Gastroesophageal sphincter (tissue), 4 donors: ENCODE measurements around the gene KCNIP4. TPM values are rescaled to one million over a fixed set of nuclear protein-coding genes. Genes with fewer than 3 reads are reported as not detected.

ENCODE experiments used
- ATAC-seq: fragments of 150-250 bp; one replicate; pipeline ENCODE4 v1.9.1; 2016; ENCODE audit warnings: mild to moderate bottlenecking, moderate library complexity
- H3K27ac ChIP-seq, 4 donors: fragments of 200-600 bp; sonication (generic) in 3 of 4; 1 replicate in 3 of 4; 2 replicates in 1 of 4; pipeline ENCODE4 v1.5.1; 2016 to 2019
- H3K27me3 ChIP-seq: fragments of 200-600 bp; sonication (generic); one replicate; pipeline ENCODE4 v1.5.1; 2019
- H3K36me3 ChIP-seq, 2 donors: fragments of 200-600 bp; sonication (generic); one replicate each; pipeline ENCODE4 v1.5.1; 2019; ENCODE audit warnings: control low read depth in 1 of 2
- H3K4me1 ChIP-seq, 3 donors: fragments of 200-600 bp; sonication (generic); 1 replicate in 2 of 3; 2 replicates in 1 of 3; pipeline ENCODE4 v1.5.1; 2016 to 2019; ENCODE audit warnings: control low read depth in 2 of 3
- H3K4me3 ChIP-seq, 2 donors: fragments of 200-600 bp; sonication (generic); one replicate each; pipeline ENCODE4 v1.5.1; 2019; ENCODE audit warnings: mild to moderate bottlenecking in 1 of 2, moderate library complexity in 1 of 2
- H3K9me3 ChIP-seq, 3 donors: fragments of 200-600 bp; sonication (generic); one replicate each; pipeline ENCODE4 v1.5.1; 2017 to 2019; ENCODE audit warnings: control low read depth in 2 of 3
- EP300 ChIP-seq: sonication (generic); formaldehyde crosslinking; IDR thresholded peaks from one replicate; pipeline ENCODE4 v1.6.1; 2017; ENCODE audit warnings: antibody characterized with exemption, mild to moderate bottlenecking
- POLR2A ChIP-seq, 2 donors: fragments of 450-650 bp; IDR thresholded peaks; one replicate each; pipeline ENCODE4 v1.6.1; 2017; ENCODE audit warnings: antibody characterized with exemption in 2 of 2, mild to moderate bottlenecking in 2 of 2, moderate library complexity in 1 of 2
- POLR2AphosphoS5 ChIP-seq: sonication (generic); formaldehyde crosslinking; IDR thresholded peaks from one replicate; pipeline ENCODE4 v1.6.1; 2017; ENCODE audit warnings: antibody characterized with exemption
- WGBS, 2 donors: methylation state at CpG; one replicate each; pipeline ENCODE4 v1.1.5; 2018; ENCODE audit warnings: low coverage in 1 of 2; 5-methylcytosine and 5-hydroxymethylcytosine counted together
- total RNA-seq, 4 donors: library from RNA; depleted of rRNA; stranded (reverse); fragments of >200 nt; gene quantifications; one replicate each; pipeline ENCODE4 v1.1.0, GENCODE V29; 2016
- TF ChIP-seq, protein P1 (sequence below), 4 experiments: fragments of 200-600 bp in 2 of 4; fragments of 450-650 bp in 2 of 4; sonication (generic) in 1 of 4; IDR thresholded peaks; one replicate each; pipeline ENCODE4 v1.5.1; 2017 to 2019; ENCODE audit warnings: antibody characterized with exemption in 4 of 4, mild to moderate bottlenecking in 2 of 4, moderate library complexity in 2 of 4

The KCNIP4 gene
- total RNA-seq, 4 donors from 2014 or later, result 0.23 to 0.59 (median 0.54) TPM; not detected in 1

GRCh38 chr4:21688596-21689265 is 259.8 kb downstream of the KCNIP4 start:
- no peak for TF ChIP-seq POLR2A (IDR thresholded peaks at IDR 0.05)
- TF ChIP-seq EP300, result no peak
- TF ChIP-seq, protein P1, sequence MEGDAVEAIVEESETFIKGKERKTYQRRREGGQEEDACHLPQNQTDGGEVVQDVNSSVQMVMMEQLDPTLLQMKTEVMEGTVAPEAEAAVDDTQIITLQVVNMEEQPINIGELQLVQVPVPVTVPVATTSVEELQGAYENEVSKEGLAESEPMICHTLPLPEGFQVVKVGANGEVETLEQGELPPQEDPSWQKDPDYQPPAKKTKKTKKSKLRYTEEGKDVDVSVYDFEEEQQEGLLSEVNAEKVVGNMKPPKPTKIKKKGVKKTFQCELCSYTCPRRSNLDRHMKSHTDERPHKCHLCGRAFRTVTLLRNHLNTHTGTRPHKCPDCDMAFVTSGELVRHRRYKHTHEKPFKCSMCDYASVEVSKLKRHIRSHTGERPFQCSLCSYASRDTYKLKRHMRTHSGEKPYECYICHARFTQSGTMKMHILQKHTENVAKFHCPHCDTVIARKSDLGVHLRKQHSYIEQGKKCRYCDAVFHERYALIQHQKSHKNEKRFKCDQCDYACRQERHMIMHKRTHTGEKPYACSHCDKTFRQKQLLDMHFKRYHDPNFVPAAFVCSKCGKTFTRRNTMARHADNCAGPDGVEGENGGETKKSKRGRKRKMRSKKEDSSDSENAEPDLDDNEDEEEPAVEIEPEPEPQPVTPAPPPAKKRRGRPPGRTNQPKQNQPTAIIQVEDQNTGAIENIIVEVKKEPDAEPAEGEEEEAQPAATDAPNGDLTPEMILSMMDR (IDR thresholded peaks at IDR 0.05), result no peak
- no peak for TF ChIP-seq POLR2AphosphoS5
- ATAC-seq, result no peak
- Histone ChIP-seq H3K9me3 (no peaks in the 10 kb centered on the region), H3K36me3 (no peaks in the 10 kb centered on the region), H3K4me3 (no peak overlapping the region), H3K27me3 (no peaks in the 10 kb centered on the region), H3K4me1 (no peaks in the 10 kb centered on the region), H3K27ac (no peak overlapping the region)
- 40 to 56% methylated on average over 3 of the region's 3 CpGs for WGBS, 2 donors

DNA sequence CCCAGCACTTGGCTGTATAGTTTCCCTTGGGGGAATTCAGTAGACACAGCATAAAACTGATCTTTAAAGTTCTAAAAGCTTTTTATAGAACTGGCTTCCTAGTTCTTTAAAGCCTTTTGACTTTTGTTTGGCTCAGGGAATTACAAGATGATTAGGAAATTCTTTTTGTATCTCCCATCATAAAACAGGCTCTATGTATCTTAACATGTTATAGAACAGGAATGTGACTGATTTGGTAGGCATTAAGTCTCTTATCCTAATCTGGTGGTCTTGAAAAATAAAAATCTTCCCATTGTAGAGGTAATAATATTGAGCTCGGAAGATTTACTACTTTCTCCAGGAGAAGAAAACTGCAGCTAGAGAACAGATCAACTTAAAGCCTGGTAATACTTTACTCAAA is 262.7 kb downstream of the KCNIP4 start:
- ATAC-seq, result no peak
- H3K36me3 ChIP-seq, result no peaks in the 10 kb centered on the region
- H3K4me3 ChIP-seq, result no peak overlapping the region
- H3K4me1 ChIP-seq, result no peaks in the 10 kb centered on the region
- no peaks in the 10 kb centered on the region for H3K9me3 ChIP-seq
- no peak overlapping the region for H3K27ac ChIP-seq
- 88 to 89% methylated on average over 1 of the region's 1 CpG for WGBS, 2 donors
- no peak for TF ChIP-seq EP300
- TF ChIP-seq, protein P1 (IDR thresholded peaks at IDR 0.05), result no peak
- no peaks in the 10 kb centered on the region for H3K27me3 ChIP-seq

DNA sequence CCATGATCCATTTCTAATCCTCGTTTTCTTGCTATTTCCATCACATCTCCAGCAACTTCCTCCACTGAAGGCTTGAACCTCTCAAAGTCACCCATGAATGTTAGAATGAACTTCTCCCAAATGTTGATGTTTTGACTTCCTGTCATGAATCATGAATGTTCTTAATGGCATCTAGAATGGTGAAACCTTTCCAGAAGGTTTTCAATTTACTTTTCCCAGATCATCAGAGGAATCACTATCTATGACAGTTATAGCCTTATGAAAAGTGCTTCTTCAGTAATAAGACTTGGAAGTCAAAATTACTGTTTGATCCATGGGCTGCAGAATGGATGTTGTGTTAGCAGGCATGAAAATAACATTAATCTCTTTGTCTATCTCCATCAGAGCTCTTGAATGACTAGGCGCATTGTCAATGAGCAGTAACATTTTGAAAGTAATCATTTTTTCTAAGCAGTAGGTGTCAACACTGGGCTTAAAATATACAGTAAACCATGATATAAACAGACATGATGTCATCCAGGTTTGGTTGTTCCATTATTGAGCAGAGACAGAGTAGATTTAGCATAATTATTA is 268.2 kb downstream of the KCNIP4 start:
- H3K27ac ChIP-seq, result no peak overlapping the region
- H3K9me3 ChIP-seq, result no peaks in the 10 kb centered on the region
- no peak overlapping the region for H3K4me3 ChIP-seq
- H3K27me3 ChIP-seq, result no peaks in the 10 kb centered on the region
- no peak for ATAC-seq
- no peaks in the 10 kb centered on the region for H3K36me3 ChIP-seq
- 85 to 87% methylated on average over 2 of the region's 2 CpGs for WGBS, 2 donors
- TF ChIP-seq, protein P1 (IDR thresholded peaks at IDR 0.05), result no peak
- TF ChIP-seq POLR2AphosphoS5, result no peak
- no peaks in the 10 kb centered on the region for H3K4me1 ChIP-seq

GRCh38 chr4:21678711-21679110 is 269.9 kb downstream of the KCNIP4 start:
- Histone ChIP-seq H3K4me3 (no peak overlapping the region), H3K27ac (no peak overlapping the region), H3K27me3 (no peaks in the 10 kb centered on the region), H3K36me3 (no peaks in the 10 kb centered on the region), H3K9me3 (no peaks in the 10 kb centered on the region), H3K4me1 (no peaks in the 10 kb centered on the region)
- no peak for ATAC-seq
- TF ChIP-seq, protein P1 (IDR thresholded peaks at IDR 0.05), result no peak
- TF ChIP-seq EP300, result no peak
- no peak for TF ChIP-seq POLR2A (IDR thresholded peaks at IDR 0.05)
- WGBS, 2 donors, result 51 to 80% methylated on average over 1 to 3 of the region's 3 CpGs

- Histone ChIP-seq H3K27me3 (no peaks in the 10 kb centered on the region), H3K27ac (no peak overlapping the region), H3K4me3 (no peak overlapping the region), H3K36me3 (no peaks in the 10 kb centered on the region), H3K9me3 (no peaks in the 10 kb centered on the region), H3K4me1 (no peaks in the 10 kb centered on the region)
- TF ChIP-seq POLR2AphosphoS5, result no peak
- TF ChIP-seq, protein P1 (IDR thresholded peaks at IDR 0.05), result no peak
- no peak for TF ChIP-seq POLR2A (IDR thresholded peaks at IDR 0.05)
- no peak for TF ChIP-seq EP300
- no peak for ATAC-seq
Measured at GRCh38 chr4:21677173-21677572, 271.4 kb downstream of the KCNIP4 start.
